Smooth muscle cell of bladder (primary cell): ENCODE results near the gene RAB29. TPM values are rescaled to one million over a fixed set of nuclear protein-coding genes. Genes with fewer than 3 reads are reported as not detected.

Experiments
- total RNA-seq: library from RNA; depleted of rRNA; stranded (reverse); fragments of >200 nt; gene quantifications from 2 replicates; pipeline ENCODE4 v1.2.3, GENCODE V29; 2014

The RAB29 gene, protein sequence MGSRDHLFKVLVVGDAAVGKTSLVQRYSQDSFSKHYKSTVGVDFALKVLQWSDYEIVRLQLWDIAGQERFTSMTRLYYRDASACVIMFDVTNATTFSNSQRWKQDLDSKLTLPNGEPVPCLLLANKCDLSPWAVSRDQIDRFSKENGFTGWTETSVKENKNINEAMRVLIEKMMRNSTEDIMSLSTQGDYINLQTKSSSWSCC
- total RNA-seq = 20.5 and 22.4 TPM in 2 replicates

DNA sequence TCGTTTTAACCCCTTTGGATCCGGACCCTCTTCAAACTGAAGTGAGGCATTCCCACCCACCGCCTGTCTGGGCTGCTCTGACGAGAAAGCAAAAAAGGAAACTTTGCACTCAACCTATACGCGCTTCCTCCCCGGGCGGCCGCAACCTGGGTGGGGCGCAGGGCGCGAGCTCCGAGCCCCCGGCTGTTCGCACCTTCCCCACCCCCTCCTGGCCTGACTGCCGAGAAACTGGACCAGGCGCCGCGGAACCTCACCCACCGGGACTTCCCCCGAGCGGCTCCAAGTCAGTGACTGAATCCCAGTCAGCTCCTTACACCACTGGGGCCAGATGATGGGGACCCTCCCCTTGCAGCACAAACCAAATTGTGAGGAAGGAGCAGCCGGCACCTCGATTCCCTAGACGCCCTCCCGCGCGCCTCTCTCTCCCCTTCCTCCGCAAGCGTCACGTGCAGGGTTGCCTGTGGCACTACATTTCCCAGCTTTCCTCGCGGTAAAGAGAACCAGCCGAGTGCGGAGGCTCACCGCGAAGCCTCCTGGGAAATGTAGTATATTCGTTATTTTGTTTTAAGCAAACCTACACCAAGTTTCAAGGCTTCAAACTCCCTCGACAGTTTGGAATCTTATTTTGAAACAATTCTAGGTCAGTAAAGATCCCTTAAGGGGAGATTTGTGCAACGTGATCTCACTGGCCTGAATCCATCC lies at the start of gene RAB29:
RAB29 (minus strand) TSS at position 468 of the 702 bp plus-strand sequence. CDS start 526 bp downstream, outside the sequence.

DNA sequence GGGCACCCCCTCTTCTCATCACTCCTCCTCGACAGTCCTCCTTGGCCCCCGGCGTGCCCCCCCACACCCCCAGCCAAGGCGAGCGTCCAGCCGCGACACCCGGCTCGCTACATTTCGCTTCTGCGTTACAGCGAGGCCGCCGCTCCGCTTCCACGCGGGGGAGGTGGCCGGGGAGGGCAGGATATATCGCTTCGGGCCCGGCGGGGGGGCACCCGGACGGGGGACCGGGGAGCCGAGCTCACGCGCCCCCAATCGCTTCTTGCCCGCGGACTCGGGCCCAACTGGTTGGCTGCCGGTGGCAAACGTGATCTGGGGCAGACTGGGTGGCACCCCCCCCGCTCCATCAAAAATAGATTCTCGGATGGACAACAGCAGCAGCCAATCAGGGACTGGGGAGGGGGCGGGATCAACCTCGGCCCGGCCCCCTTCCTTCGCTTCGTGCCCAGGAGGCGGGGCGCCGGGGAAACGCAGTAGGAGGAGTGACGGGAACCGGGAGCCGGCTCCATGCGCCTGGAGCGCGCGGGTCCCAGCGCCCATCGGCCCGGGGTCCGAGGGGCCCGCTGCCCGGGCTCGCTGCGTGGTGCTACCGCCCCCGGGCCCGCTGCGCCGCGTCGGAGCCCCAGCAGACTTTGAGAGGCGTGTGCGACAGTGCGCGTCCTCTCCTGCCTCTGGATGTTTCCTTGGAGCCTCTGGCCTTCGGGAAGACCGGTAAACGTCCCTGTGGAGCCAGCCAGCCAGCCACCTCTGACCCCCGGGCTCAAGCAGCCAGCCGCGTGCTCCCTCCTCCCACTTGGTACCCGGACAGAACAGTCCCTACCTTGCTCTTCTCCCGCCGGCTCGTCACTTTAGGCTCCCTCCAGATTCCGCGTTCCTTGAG lies 37.8 kb upstream of the RAB29 start, which contains the start of gene SLC41A1:
SLC41A1 (minus strand) TSS at position 321 of the 877 bp plus-strand sequence. CDS start 2,757 bp downstream, outside the sequence.

DNA sequence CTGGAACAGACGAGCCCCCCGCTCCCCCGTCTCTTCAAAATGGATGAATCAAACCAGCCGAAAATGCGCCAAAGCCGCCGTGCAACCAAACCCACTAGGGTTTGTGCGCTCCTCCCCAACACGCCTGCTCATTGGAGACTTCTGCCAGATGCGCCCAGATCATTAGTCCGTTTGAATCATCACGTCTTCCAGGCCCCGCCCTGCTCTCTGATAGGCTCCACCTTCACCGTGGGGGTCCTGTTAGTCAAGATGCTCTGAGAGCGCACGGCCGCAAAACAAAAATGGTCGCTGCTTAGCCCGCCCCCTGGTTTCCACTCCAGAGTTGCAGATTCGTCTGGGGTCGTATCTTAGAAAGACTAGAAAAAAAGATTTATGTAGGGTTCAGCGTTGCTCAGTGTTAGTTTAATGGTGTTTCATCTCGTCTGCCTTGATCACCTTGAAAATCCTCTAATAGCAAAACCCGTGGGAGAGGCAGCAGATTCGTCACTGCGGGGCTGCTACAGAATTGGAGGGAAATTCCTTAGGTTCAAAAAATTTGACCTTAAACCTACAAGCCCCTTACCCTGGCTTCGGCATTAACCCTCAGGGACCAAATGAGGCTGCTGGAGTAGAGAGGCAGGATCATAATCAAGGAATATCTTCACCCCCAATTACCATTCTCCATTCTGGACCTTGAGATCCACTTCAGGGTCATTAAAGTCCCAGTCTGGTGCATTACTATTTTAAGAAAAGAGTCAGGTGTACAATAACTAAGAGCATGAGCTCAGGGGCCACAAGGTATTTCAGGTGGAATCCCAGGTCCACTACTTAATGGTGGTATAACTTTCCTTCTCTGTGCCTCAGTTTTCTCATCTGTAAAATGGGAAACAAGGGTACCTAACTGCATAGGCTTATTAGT lies 24.9 kb downstream of the RAB29 start, which contains the start of gene NUCKS1:
NUCKS1 (minus strand) TSS at position 45 of the 898 bp plus-strand sequence. CDS start 209 bp downstream, outside the sequence.

Other genes with a start within 250 kb of the RAB29 start
- gene ELK4, start 143.5 kb downstream of the RAB29 start, total RNA-seq = 6.5 and 7.6 TPM in 2 replicates
- gene SLC45A3, start 95.0 kb downstream of the RAB29 start, total RNA-seq = 1.7 and 2.1 TPM in 2 replicates
- 89.7 and 94.8 TPM in 2 replicates for gene NUCKS1, start 25.3 kb downstream of the RAB29 start, total RNA-seq
- 12.2 and 14.2 TPM in 2 replicates for gene SLC41A1, start 37.7 kb upstream of the RAB29 start, total RNA-seq
- not detected in 2 replicates for gene PM20D1, start 74.7 kb upstream of the RAB29 start, total RNA-seq
- gene SLC26A9, start 168.0 kb upstream of the RAB29 start, total RNA-seq = not detected in 2 replicates
- gene RAB7B, start 227.9 kb upstream of the RAB29 start, total RNA-seq = 6.4 and 7.0 TPM in 2 replicates
- not detected in 2 replicates for gene CTSE, start 248.4 kb upstream of the RAB29 start, total RNA-seq